HG02884 (cell line): ENCODE measurements around the gene COL6A2.
"Not testable (repeated sequence)": the region's sequence is repeated elsewhere in the genome, so short reads cannot be mapped to it uniquely, and the experiment has no call there.

Experiments used
- ATAC-seq: cut with Tn5 transposase; IDR thresholded peaks from one replicate; pipeline ENCODE4 v1.9.1; 2021; ENCODE audit warnings: mild to moderate bottlenecking, moderate library complexity; ENCODE audit not compliant: unreplicated experiment

The COL6A2 gene

GRCh38 chr21:46168659-46169386, 70.9 kb downstream of the COL6A2 start:
- ATAC-seq: no peak

GRCh38 chr21:46170436-46171193, 72.7 kb downstream of the COL6A2 start:
- not testable (repeated sequence) for ATAC-seq

GRCh38 chr21:46171585-46171984, 73.7 kb downstream of the COL6A2 start:
- no peak for ATAC-seq

- no peak for ATAC-seq
These were observed 74.3 kb downstream of the COL6A2 start for GRCh38 chr21:46171996-46172862.

- ATAC-seq: no peak
These were observed 75.1 kb downstream of the COL6A2 start for GRCh38 chr21:46172863-46173528.

GRCh38 chr21:46173573-46173972, 75.7 kb downstream of the COL6A2 start:
- no peak for ATAC-seq

- ATAC-seq: not testable (repeated sequence)
These were observed 78.7 kb downstream of the COL6A2 start for GRCh38 chr21:46176443-46177129.

GRCh38 chr21:46178961-46179360, 81.0 kb downstream of the COL6A2 start:
- no peak for ATAC-seq
